ENCODE measurements around the gene BLTP1.
"Not testable (repeated sequence)": the region's sequence is repeated elsewhere in the genome, so short reads cannot be mapped to it uniquely, and the experiment has no call there.

BLTP1 gene
- 99.1 to 771 (median 441) reads per million in 9 experiments for total RNA-seq

GRCh38 chr4:122151982-122152710 is at the start of gene BLTP1:
BLTP1 (plus strand) TSS chr4:122152331; CDS start chr4:122170648, 18,317 bp downstream.
- H3K36me3 Mint-ChIP-seq (ENCODE audit: insufficient read depth) = peaks cover 17% of the 10 kb centered on the region
- H3K9me3 Mint-ChIP-seq = no peaks in the 10 kb centered on the region
- peak within 1 kb of the TSS; percentile 94 to 98 for H3K4me3 Mint-ChIP-seq
- H3K27me3 Mint-ChIP-seq = no peaks in the 10 kb centered on the region
- ATAC-seq (replicated peaks) (peak; percentile 90), DNase-seq (peak; percentile 81 to 82 (median 82))
- peak within 1 kb of the TSS; percentile 96 to 99 for H3K27ac Mint-ChIP-seq
- peaks cover 39 to 62% of the 10 kb centered on the region in 2 donors for H3K4me1 Mint-ChIP-seq (ENCODE audit: low read depth in 2 of 2)

GRCh38 chr4:122104184-122104583 is 47.9 kb upstream of the BLTP1 start:
- Mint-ChIP-seq H3K4me3 (no peak overlapping the region), H3K9me3 (no peaks in the 10 kb centered on the region), H3K36me3 (ENCODE audit: insufficient read depth) (no peaks in the 10 kb centered on the region), H3K27me3 (peaks cover 19% of the 10 kb centered on the region in 2 donors), H3K4me1 (ENCODE audit: low read depth in 2 of 2) (peaks cover 0 to 4% of the 10 kb centered on the region in 2 donors), H3K27ac (no peak overlapping the region)
- DNase-seq = no peak
- no peak for ATAC-seq (replicated peaks)

- no peak overlapping the region for H3K27ac Mint-ChIP-seq
- no peaks in the 10 kb centered on the region for H3K9me3 Mint-ChIP-seq
- no peaks in the 10 kb centered on the region for H3K36me3 Mint-ChIP-seq (ENCODE audit: insufficient read depth)
- DNase-seq (no peak), ATAC-seq (replicated peaks) (no peak)
- H3K27me3 Mint-ChIP-seq = peaks cover 6 to 12% of the 10 kb centered on the region in 2 donors
- no peak overlapping the region for H3K4me3 Mint-ChIP-seq
- H3K4me1 Mint-ChIP-seq (ENCODE audit: low read depth in 2 of 2) = peaks cover 0 to 4% of the 10 kb centered on the region in 2 donors
Measured at GRCh38 chr4:122107680-122108079, 44.5 kb upstream of the BLTP1 start.

- not testable (repeated sequence) for ATAC-seq (replicated peaks); H3K36me3 Mint-ChIP-seq (ENCODE audit: insufficient read depth); H3K4me3 Mint-ChIP-seq; H3K27ac Mint-ChIP-seq; H3K4me1 Mint-ChIP-seq (ENCODE audit: low read depth in 2 of 2); DNase-seq; H3K9me3 Mint-ChIP-seq
- H3K27me3 Mint-ChIP-seq = peaks cover 0 to 12% of the 10 kb centered on the region in 2 donors
Measured at GRCh38 chr4:122110304-122110703, 41.8 kb upstream of the BLTP1 start.

- ATAC-seq (replicated peaks) (peak; percentile 97), DNase-seq (peak in 2 of 3 experiments; percentile 4 to 22)
- Mint-ChIP-seq H3K4me3 (peak overlapping the region; percentile 7 to 61), H3K4me1 (ENCODE audit: low read depth in 2 of 2) (peaks cover 14 to 20% of the 10 kb centered on the region in 2 donors), H3K36me3 (ENCODE audit: insufficient read depth) (no peaks in the 10 kb centered on the region), H3K9me3 (no peaks in the 10 kb centered on the region), H3K27ac (peak overlapping the region; percentile 1 to 81), H3K27me3 (no peaks in the 10 kb centered on the region)
Measured at GRCh38 chr4:122117743-122118142, 34.4 kb upstream of the BLTP1 start.

- ATAC-seq (replicated peaks) = peak; percentile 22
- Mint-ChIP-seq H3K36me3 (ENCODE audit: insufficient read depth) (no peaks in the 10 kb centered on the region), H3K4me3 (peak overlapping the region; percentile 1 to 61), H3K9me3 (no peaks in the 10 kb centered on the region), H3K27me3 (no peaks in the 10 kb centered on the region), H3K27ac (peak overlapping the region in 1 of 2 donors; percentile 73), H3K4me1 (ENCODE audit: low read depth in 2 of 2) (peaks cover 14 to 20% of the 10 kb centered on the region in 2 donors)
- DNase-seq = no peak
Measured at GRCh38 chr4:122118243-122118642, 33.9 kb upstream of the BLTP1 start.

- no peak overlapping the region for H3K27ac Mint-ChIP-seq
- peaks cover 14 to 20% of the 10 kb centered on the region in 2 donors for H3K4me1 Mint-ChIP-seq (ENCODE audit: low read depth in 2 of 2)
- DNase-seq (no peak), ATAC-seq (replicated peaks) (no peak)
- H3K4me3 Mint-ChIP-seq = no peak overlapping the region
- H3K9me3 Mint-ChIP-seq = no peaks in the 10 kb centered on the region
- H3K27me3 Mint-ChIP-seq = no peaks in the 10 kb centered on the region
- no peaks in the 10 kb centered on the region for H3K36me3 Mint-ChIP-seq (ENCODE audit: insufficient read depth)
Measured at GRCh38 chr4:122119739-122120138, 32.4 kb upstream of the BLTP1 start.

- Mint-ChIP-seq H3K27ac (no peak overlapping the region), H3K4me1 (ENCODE audit: low read depth in 2 of 2) (peaks cover 12 to 17% of the 10 kb centered on the region in 2 donors), H3K27me3 (no peaks in the 10 kb centered on the region), H3K4me3 (no peak overlapping the region), H3K9me3 (no peaks in the 10 kb centered on the region), H3K36me3 (ENCODE audit: insufficient read depth) (no peaks in the 10 kb centered on the region)
- ATAC-seq (replicated peaks) (no peak), DNase-seq (no peak)
Measured at GRCh38 chr4:122121593-122121992, 30.5 kb upstream of the BLTP1 start.

- Mint-ChIP-seq H3K4me3 (no peak overlapping the region), H3K36me3 (ENCODE audit: insufficient read depth) (no peaks in the 10 kb centered on the region), H3K4me1 (ENCODE audit: low read depth in 2 of 2) (peaks cover 10 to 12% of the 10 kb centered on the region in 2 donors), H3K27ac (no peak overlapping the region), H3K27me3 (no peaks in the 10 kb centered on the region), H3K9me3 (no peaks in the 10 kb centered on the region)
- no peak for DNase-seq
- ATAC-seq (replicated peaks) = no peak
Measured at GRCh38 chr4:122122083-122122482, 30.0 kb upstream of the BLTP1 start.

- no peak overlapping the region for H3K27ac Mint-ChIP-seq
- no peaks in the 10 kb centered on the region for H3K27me3 Mint-ChIP-seq
- no peak overlapping the region for H3K4me3 Mint-ChIP-seq
- no peaks in the 10 kb centered on the region for H3K36me3 Mint-ChIP-seq (ENCODE audit: insufficient read depth)
- ATAC-seq (replicated peaks) (no peak), DNase-seq (no peak)
- peaks cover 8 to 18% of the 10 kb centered on the region in 2 donors for H3K4me1 Mint-ChIP-seq (ENCODE audit: low read depth in 2 of 2)
- no peaks in the 10 kb centered on the region for H3K9me3 Mint-ChIP-seq
Measured at GRCh38 chr4:122129061-122129460, 23.1 kb upstream of the BLTP1 start.

GRCh38 chr4:122131562-122132157 is 20.5 kb upstream of the BLTP1 start:
- Mint-ChIP-seq H3K36me3 (ENCODE audit: insufficient read depth) (no peaks in the 10 kb centered on the region), H3K27me3 (no peaks in the 10 kb centered on the region)

GRCh38 chr4:122132891-122133290 is 19.2 kb upstream of the BLTP1 start:
- DNase-seq = no peak
- Mint-ChIP-seq H3K36me3 (ENCODE audit: insufficient read depth) (no peaks in the 10 kb centered on the region), H3K27me3 (no peaks in the 10 kb centered on the region), H3K27ac (no peak overlapping the region), H3K9me3 (no peaks in the 10 kb centered on the region), H3K4me3 (no peak overlapping the region), H3K4me1 (ENCODE audit: low read depth in 2 of 2) (peaks cover 8 to 18% of the 10 kb centered on the region in 2 donors)
- no peak for ATAC-seq (replicated peaks)

More at GRCh38 chr4:122131562-122132157, 20.5 kb upstream of the BLTP1 start:
- Mint-ChIP-seq H3K4me3 (peak overlapping the region in 1 of 2 donors; percentile 18), H3K4me1 (ENCODE audit: low read depth in 2 of 2) (peaks cover 8 to 18% of the 10 kb centered on the region in 2 donors), H3K9me3 (no peaks in the 10 kb centered on the region), H3K27ac (peak overlapping the region in 1 of 2 donors; percentile 82)
- peak; percentile 85 for ATAC-seq (replicated peaks)
- no peak for DNase-seq

- ATAC-seq (replicated peaks) = no peak
- H3K27ac Mint-ChIP-seq = no peak overlapping the region
- DNase-seq = no peak
- H3K36me3 Mint-ChIP-seq (ENCODE audit: insufficient read depth) = no peaks in the 10 kb centered on the region
- H3K9me3 Mint-ChIP-seq = no peaks in the 10 kb centered on the region
- no peaks in the 10 kb centered on the region for H3K4me1 Mint-ChIP-seq (ENCODE audit: low read depth in 2 of 2)
- no peak overlapping the region for H3K4me3 Mint-ChIP-seq
- peaks cover 0 to 4% of the 10 kb centered on the region in 2 donors for H3K27me3 Mint-ChIP-seq
Measured at GRCh38 chr4:122139139-122139538, 13.0 kb upstream of the BLTP1 start.

GRCh38 chr4:122140834-122141233 is 11.3 kb upstream of the BLTP1 start:
- no peaks in the 10 kb centered on the region for H3K36me3 Mint-ChIP-seq (ENCODE audit: insufficient read depth)
- H3K27me3 Mint-ChIP-seq = peaks cover 17 to 18% of the 10 kb centered on the region in 2 donors
- H3K4me3 Mint-ChIP-seq = no peak overlapping the region
- no peaks in the 10 kb centered on the region for H3K9me3 Mint-ChIP-seq
- H3K27ac Mint-ChIP-seq = no peak overlapping the region
- ATAC-seq (replicated peaks) (no peak), DNase-seq (no peak)
- no peaks in the 10 kb centered on the region for H3K4me1 Mint-ChIP-seq (ENCODE audit: low read depth in 2 of 2)
